H54 (cell line): ENCODE data around the gene JAK1.

Source experiments
- DNase-seq: peaks from one replicate; pipeline ENCODE4 v3.0.0; 2011; ENCODE audit warnings: low spot score, mixed read lengths; ENCODE audit not compliant: insufficient read length
- FAIRE-seq: peaks from 3 replicates; lab custom pipeline; 2011; peaks lifted over from hg19 to GRCh38; lab: Jason Lieb, UNC
- POLR2A ChIP-seq: IDR thresholded peaks from 2 replicates; pipeline ENCODE4 v1.6.1; 2011; ENCODE audit warnings: low read depth, mild to moderate bottlenecking, low read length

The JAK1 gene

GRCh38 chr1:64969305-64970046 lies 3.1 kb upstream of the JAK1 start:
- TF ChIP-seq POLR2A: no peak
- no peak for DNase-seq
- FAIRE-seq: no peak

- no peak for FAIRE-seq
These were observed 1.0 kb upstream of the JAK1 start for GRCh38 chr1:64967381-64967780.

GRCh38 chr1:64965366-64966157 lies 787 bp downstream of the JAK1 start:
- no peak for TF ChIP-seq POLR2A
- DNase-seq (peak; percentile 40), FAIRE-seq (no peak)

More at GRCh38 chr1:64967381-64967780, 1.0 kb upstream of the JAK1 start:
- no peak for TF ChIP-seq POLR2A
- DNase-seq: no peak

- FAIRE-seq (no peak), DNase-seq (no peak)
- no peak for TF ChIP-seq POLR2A
These were observed 2.9 kb downstream of the JAK1 start for GRCh38 chr1:64963466-64963865.

GRCh38 chr1:64962441-64962840 lies 3.9 kb downstream of the JAK1 start:
- DNase-seq: no peak
- FAIRE-seq: no peak
- TF ChIP-seq POLR2A: no peak

- no peak for DNase-seq
- no peak for FAIRE-seq
- no peak for TF ChIP-seq POLR2A
These were observed 4.4 kb downstream of the JAK1 start for GRCh38 chr1:64961923-64962322.

GRCh38 chr1:64960731-64961130 lies 5.6 kb downstream of the JAK1 start:
- FAIRE-seq: no peak
- no peak for DNase-seq
- no peak for TF ChIP-seq POLR2A

GRCh38 chr1:64959986-64960385 lies 6.4 kb downstream of the JAK1 start:
- FAIRE-seq (no peak), DNase-seq (no peak)
- no peak for TF ChIP-seq POLR2A

- TF ChIP-seq POLR2A: no peak
- DNase-seq: no peak
- no peak for FAIRE-seq
These were observed 9.5 kb downstream of the JAK1 start for GRCh38 chr1:64956733-64957441.

- no peak for FAIRE-seq
These were observed 10.2 kb downstream of the JAK1 start for GRCh38 chr1:64956010-64956640.

GRCh38 chr1:64955097-64956009 lies 11.0 kb downstream of the JAK1 start:
- no peak for TF ChIP-seq POLR2A
- DNase-seq (no peak), FAIRE-seq (no peak)

More at GRCh38 chr1:64956010-64956640, 10.2 kb downstream of the JAK1 start:
- no peak for TF ChIP-seq POLR2A
- DNase-seq: no peak

GRCh38 chr1:64953241-64953640 lies 13.1 kb downstream of the JAK1 start:
- DNase-seq: no peak
- TF ChIP-seq POLR2A: no peak
- FAIRE-seq: no peak

- DNase-seq (no peak), FAIRE-seq (no peak)
- TF ChIP-seq POLR2A: no peak
These were observed 16.0 kb downstream of the JAK1 start for GRCh38 chr1:64950284-64950809.
